Measurements from ENCODE around the gene C19orf38. TPM values are rescaled to one million over a fixed set of nuclear protein-coding genes. Genes with fewer than 3 reads are reported as not detected.

The C19orf38 gene
- total and polyA plus RNA-seq, 2 of the 4 experiments (the other 2 are of a cell fraction): 0.18 to 0.19 TPM

DNA sequence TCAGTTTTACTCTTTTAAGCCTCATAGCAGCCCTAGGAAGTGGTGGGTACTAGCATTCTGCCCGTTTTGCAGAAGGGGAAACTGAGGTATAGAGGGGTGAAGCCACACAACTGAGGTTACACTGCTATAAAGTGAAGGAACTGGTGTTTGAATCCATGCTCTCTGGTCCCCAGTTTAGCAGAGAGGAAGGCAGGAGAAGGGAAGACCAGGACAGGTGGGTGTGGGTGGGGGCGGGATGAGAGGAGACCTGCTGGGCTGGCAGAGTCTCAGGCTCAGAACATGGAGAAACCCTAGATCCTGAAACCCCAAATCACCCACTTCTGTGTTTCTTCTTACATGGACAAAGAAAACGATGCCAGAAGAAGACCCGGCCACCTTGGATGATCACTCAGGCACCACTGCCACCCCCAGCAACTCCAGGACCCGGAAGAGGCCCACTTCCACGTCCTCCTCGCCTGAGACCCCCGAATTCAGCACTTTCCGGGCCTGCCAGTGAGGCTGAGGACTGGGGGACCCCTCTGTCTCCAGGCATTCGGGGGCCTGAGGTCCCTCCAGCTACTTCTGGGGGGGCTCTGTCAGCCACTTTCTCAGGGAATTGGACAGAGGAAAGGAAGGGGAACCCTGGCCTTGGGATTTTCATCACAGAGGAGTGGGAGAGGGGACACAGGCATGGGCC lies 20.8 kb downstream of the C19orf38 start:
- BruUV-seq (replicated peaks): no TSS peak
- Histone ChIP-seq H2BK20ac (ENCODE audit: low read depth, low read length) (no peak overlapping the region), H3K9me3 (ENCODE audit: control insufficient read depth, insufficient read depth, low read length) (no peaks in the 10 kb centered on the region), H3K27me3 (ENCODE audit: control insufficient read depth, insufficient read depth, low read length) (no peaks in the 10 kb centered on the region), H3K23ac (ENCODE audit: low read depth, low read length) (no peak overlapping the region), H3K27ac (ENCODE audit: insufficient read depth, low read length) (no peak overlapping the region), H3K4me3 (ENCODE audit: insufficient read depth, low read depth, low read length) (no peak overlapping the region), H2BK15ac (ENCODE audit: low read depth, low read length) (no peak overlapping the region), H3K36me3 (ENCODE audit: control insufficient read depth, insufficient read depth, low read length) (no peaks in the 10 kb centered on the region), H3K79me1 (ENCODE audit: low read depth in 1 of 2, low read length in 2 of 2) (peaks cover 11 to 23% of the 10 kb centered on the region in 2 experiments), H4K91ac (ENCODE audit: insufficient read depth, low read depth, low read length) (no peak overlapping the region), H2AFZ (replicated peaks; ENCODE audit: low read length, poor library complexity) (no peak overlapping the region), H3K56ac (ENCODE audit: extremely low read depth, insufficient read depth, low read length) (no peak overlapping the region), H3K4ac (ENCODE audit: low read depth, low read length) (no peak overlapping the region), H3K4me1 (ENCODE audit: control insufficient read depth, insufficient read depth, low read length) (peaks cover 9% of the 10 kb centered on the region), H4K20me1 (ENCODE audit: insufficient read depth, low read length) (peaks cover 7% of the 10 kb centered on the region; the same call in 1 of the 2 replicates), H2BK5ac (ENCODE audit: low read depth, low read length, poor library complexity, severe bottlenecking) (no peak overlapping the region), H2AK9ac (replicated peaks; ENCODE audit: low read depth, low read length, poor library complexity) (no peak overlapping the region), H3K9me1 (ENCODE audit: insufficient read depth, low read length) (peaks cover 9% of the 10 kb centered on the region; the same call in 1 of the 2 replicates), H4K8ac (ENCODE audit: low read depth in 2 of 2, low read length in 2 of 2) (no peak overlapping the region), H2BK120ac (ENCODE audit: low read depth, low read length) (no peak overlapping the region), H3K4me2 (ENCODE audit: low read depth, low read length) (no peak overlapping the region), H3K14ac (replicated peaks; ENCODE audit: low read depth, low read length) (no peak overlapping the region), H3K9ac (ENCODE audit: low read depth, low read length) (no peak overlapping the region), H4K5ac (ENCODE audit: low read depth, low read length) (no peak overlapping the region), H2AK5ac (ENCODE audit: low read depth, low read length) (no peak overlapping the region), H3K18ac (ENCODE audit: low read depth, low read length) (no peak overlapping the region)
- ChIA-PET POLR2A (ENCODE audit: unreplicated experiment) (no interaction called here), CTCF (no interaction called here)
- DNase-seq (no peak), ATAC-seq (ENCODE audit: low read depth) (no peak)
- dilution Hi-C loops (cut with HindIII; ENCODE audit: low sequenced_read_pairs, unreplicated experiment) (no loop called here), intact Hi-C loops (cut with micrococcal nuclease) (no loop called here), in situ Hi-C loops (cut with MboI; ENCODE audit: low sequenced_read_pairs) (no loop called here)
- WGBS, 2 experiments (ENCODE audit: extremely low coverage in 2 of 2, insufficient read length in 1 of 2): no CpG with 5 or more reads among the region's 10 CpGs
- TF ChIP-seq BHLHE40 (IDR thresholded peaks at IDR 0.05; ENCODE audit: low read depth, low read length) (no peak), FOS (IDR thresholded peaks at IDR 0.05; ENCODE audit: low read depth, low read length) (no peak), MXI1 (IDR thresholded peaks at IDR 0.05; ENCODE audit: borderline replicate concordance, low read depth, low read length) (no peak), RAD21 (IDR thresholded peaks at IDR 0.05; ENCODE audit: low read length) (no peak), USF2 (IDR thresholded peaks at IDR 0.05; ENCODE audit: low read depth, low read length) (no peak), MAZ (IDR thresholded peaks at IDR 0.05; ENCODE audit: borderline replicate concordance, low read depth, low read length) (no peak), NFE2L2 (IDR thresholded peaks at IDR 0.05; ENCODE audit: low read depth, low read length) (no peak), RCOR1 (IDR thresholded peaks at IDR 0.05; ENCODE audit: insufficient replicate concordance, low read length) (no peak), CHD1 (IDR thresholded peaks at IDR 0.05; ENCODE audit: low read depth, low read length) (no peak), CEBPB (IDR thresholded peaks at IDR 0.05; ENCODE audit: low read depth, low read length) (no peak), CTCF (conservative IDR thresholded peaks at IDR 0.05; ENCODE audit: low read depth, low read length) (no peak), RFX5 (IDR thresholded peaks at IDR 0.05; ENCODE audit: low read depth, low read length) (no peak), MAFK (IDR thresholded peaks at IDR 0.05; ENCODE audit: low read depth, low read length) (no peak)

Data from IMR-90 (cell line).